NT2/D1 (cell line): ENCODE data around the gene MAP1LC3B2.

Experiments
- DNase-seq: peaks from one replicate; pipeline ENCODE4 v3.0.0-alpha.2; 2011; ENCODE audit warnings: low read depth, low spot score
- H3K27me3 ChIP-seq: 2 replicates; pipeline ENCODE4 v1.6.0; 2011; ENCODE audit warnings: mild to moderate bottlenecking; ENCODE audit not compliant: insufficient read length, insufficient read depth
- H3K36me3 ChIP-seq: 2 replicates; pipeline ENCODE4 v1.6.1; 2011; ENCODE audit warnings: mild to moderate bottlenecking, low read length, mixed read lengths; ENCODE audit not compliant: insufficient read depth, insufficient read length
- H3K4me1 ChIP-seq: 2 replicates; pipeline ENCODE4 v1.5.1; 2011; ENCODE audit not compliant: insufficient read depth, insufficient read length
- H3K4me3 ChIP-seq: 2 replicates; pipeline ENCODE4 v1.5.1; 2011; ENCODE audit warnings: low read depth; ENCODE audit not compliant: insufficient read length
- H3K9ac ChIP-seq: 2 replicates; pipeline ENCODE4 v1.6.0; 2011; ENCODE audit warnings: low read depth; ENCODE audit not compliant: insufficient read length
- H3K9me3 ChIP-seq: 2 replicates; pipeline ENCODE4 v1.5.1; 2011; ENCODE audit warnings: mild to moderate bottlenecking, low read length; ENCODE audit not compliant: insufficient read depth
- SUZ12 ChIP-seq: IDR thresholded peaks from 2 replicates; pipeline ENCODE4 v1.6.1; 2011; ENCODE audit not compliant: insufficient read length, insufficient read depth; ENCODE audit errors: extremely low read depth
- YY1 ChIP-seq: IDR thresholded peaks from 2 replicates; pipeline ENCODE4 v1.6.1; 2011; ENCODE audit not compliant: insufficient read length, insufficient read depth
- ZNF274 ChIP-seq: IDR thresholded peaks from 2 replicates; pipeline ENCODE4 v1.6.1; 2011; ENCODE audit warnings: mild to moderate bottlenecking, low read depth, low read length

The MAP1LC3B2 gene

GRCh38 chr12:116559162-116559935 is at the start of gene MAP1LC3B2:
MAP1LC3B2 (plus strand) TSS chr12:116559381; CDS start chr12:116575943, 16,562 bp downstream.
- Histone ChIP-seq H3K9me3 (peaks cover 12% of the 10 kb centered on the region; the same call in 1 of the 2 replicates), H3K9ac (peak within 1 kb of the TSS; percentile 62), H3K36me3 (no peaks in the 10 kb centered on the region), H3K4me3 (no peak within 1 kb of the TSS), H3K27me3 (no peaks in the 10 kb centered on the region), H3K4me1 (peaks cover 8% of the 10 kb centered on the region)
- TF ChIP-seq SUZ12 (no peak), YY1 (no peak)
- no peak for DNase-seq

- TF ChIP-seq YY1, result no peak
- no peak for TF ChIP-seq SUZ12
- no peak for TF ChIP-seq ZNF274
- H3K9me3 ChIP-seq, result no peaks in the 10 kb centered on the region
- no peak overlapping the region for H3K4me3 ChIP-seq
- H3K36me3 ChIP-seq, result no peaks in the 10 kb centered on the region
- H3K4me1 ChIP-seq, result peaks cover 3% of the 10 kb centered on the region
- DNase-seq, result no peak
- H3K27me3 ChIP-seq, result no peaks in the 10 kb centered on the region
- H3K9ac ChIP-seq, result no peak overlapping the region
Measured at GRCh38 chr12:116513944-116514343, 45.2 kb upstream of the MAP1LC3B2 start.

- no peak for DNase-seq
- TF ChIP-seq SUZ12 (no peak), ZNF274 (no peak), YY1 (no peak)
- Histone ChIP-seq H3K4me3 (no peak overlapping the region), H3K9me3 (no peaks in the 10 kb centered on the region), H3K4me1 (peaks cover 3% of the 10 kb centered on the region), H3K36me3 (no peaks in the 10 kb centered on the region), H3K27me3 (no peaks in the 10 kb centered on the region), H3K9ac (no peak overlapping the region)
Measured at GRCh38 chr12:116515684-116516083, 43.5 kb upstream of the MAP1LC3B2 start.

- H3K4me1 ChIP-seq, result peaks cover 7% of the 10 kb centered on the region
- no peak overlapping the region for H3K9ac ChIP-seq
- no peaks in the 10 kb centered on the region for H3K36me3 ChIP-seq
- H3K9me3 ChIP-seq, result no peaks in the 10 kb centered on the region
- H3K4me3 ChIP-seq, result no peak overlapping the region
- no peak for DNase-seq
- no peaks in the 10 kb centered on the region for H3K27me3 ChIP-seq
- no peak for TF ChIP-seq ZNF274
- no peak for TF ChIP-seq SUZ12
- no peak for TF ChIP-seq YY1
Measured at GRCh38 chr12:116516657-116517056, 42.5 kb upstream of the MAP1LC3B2 start.

GRCh38 chr12:116517431-116518045 is 41.6 kb upstream of the MAP1LC3B2 start:
- Histone ChIP-seq H3K9me3 (no peaks in the 10 kb centered on the region), H3K9ac (no peak overlapping the region), H3K4me3 (no peak overlapping the region), H3K36me3 (no peaks in the 10 kb centered on the region), H3K27me3 (no peaks in the 10 kb centered on the region), H3K4me1 (peaks cover 7% of the 10 kb centered on the region)
- TF ChIP-seq ZNF274 (no peak), YY1 (no peak)
- no peak for DNase-seq

- Histone ChIP-seq H3K36me3 (no peaks in the 10 kb centered on the region), H3K9ac (no peak overlapping the region), H3K9me3 (no peaks in the 10 kb centered on the region), H3K27me3 (no peaks in the 10 kb centered on the region), H3K4me1 (peaks cover 11% of the 10 kb centered on the region), H3K4me3 (no peak overlapping the region)
- DNase-seq, result no peak
- TF ChIP-seq ZNF274, result no peak
- no peak for TF ChIP-seq SUZ12
- TF ChIP-seq YY1, result no peak
Measured at GRCh38 chr12:116520225-116520760, 38.9 kb upstream of the MAP1LC3B2 start.

- Histone ChIP-seq H3K4me3 (no peak overlapping the region), H3K4me1 (peaks cover 11% of the 10 kb centered on the region), H3K9ac (no peak overlapping the region), H3K9me3 (no peaks in the 10 kb centered on the region), H3K27me3 (no peaks in the 10 kb centered on the region), H3K36me3 (no peaks in the 10 kb centered on the region)
- TF ChIP-seq SUZ12 (no peak), ZNF274 (no peak), YY1 (no peak)
- DNase-seq, result no peak
Measured at GRCh38 chr12:116520801-116521471, 38.2 kb upstream of the MAP1LC3B2 start.
